Uterus (tissue), 2 donors: ENCODE measurements around the gene USP38.
"Not testable (repeated sequence)": the region's sequence is repeated elsewhere in the genome, so short reads cannot be mapped to it uniquely, and the experiment has no call there.

Source experiments
- POLR2A ChIP-seq, 2 donors: fragments of 450-650 bp; IDR thresholded peaks; one replicate each; pipeline ENCODE4 v1.6.1; 2016; ENCODE audit warnings: antibody characterized with exemption in 2 of 2, mild to moderate bottlenecking in 1 of 2, moderate library complexity in 1 of 2
- TF ChIP-seq, protein P1 (sequence below), 4 experiments: fragments of 200-600 bp in 2 of 4; fragments of 450-650 bp in 2 of 4; sonication (generic) in 2 of 4; IDR thresholded peaks; one replicate each; pipeline ENCODE4 v1.5.1; 2016 to 2019; ENCODE audit warnings: antibody characterized with exemption in 4 of 4, mild to moderate bottlenecking in 2 of 4, moderate library complexity in 1 of 4

DNA sequence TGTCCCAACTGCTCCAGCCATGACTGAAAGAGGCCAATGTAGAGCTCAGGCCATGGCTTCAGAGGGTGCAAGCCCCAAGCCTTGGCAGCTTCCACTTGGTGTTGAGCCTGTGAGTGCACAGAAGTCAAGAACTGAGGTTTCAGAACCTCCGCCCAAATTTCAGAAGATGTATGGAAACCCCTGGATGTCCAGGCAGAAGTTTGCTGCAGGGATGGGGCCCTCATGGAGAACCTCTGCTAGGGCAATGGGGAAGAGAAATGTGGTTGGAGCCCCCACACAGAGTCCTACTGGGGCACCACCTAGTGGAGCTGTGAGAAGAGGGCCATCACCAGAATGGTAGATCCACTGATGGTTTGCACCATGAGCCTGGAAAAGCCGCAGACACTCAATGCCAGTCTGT lies 83.0 kb downstream of the USP38 start:
- TF ChIP-seq, protein P1, sequence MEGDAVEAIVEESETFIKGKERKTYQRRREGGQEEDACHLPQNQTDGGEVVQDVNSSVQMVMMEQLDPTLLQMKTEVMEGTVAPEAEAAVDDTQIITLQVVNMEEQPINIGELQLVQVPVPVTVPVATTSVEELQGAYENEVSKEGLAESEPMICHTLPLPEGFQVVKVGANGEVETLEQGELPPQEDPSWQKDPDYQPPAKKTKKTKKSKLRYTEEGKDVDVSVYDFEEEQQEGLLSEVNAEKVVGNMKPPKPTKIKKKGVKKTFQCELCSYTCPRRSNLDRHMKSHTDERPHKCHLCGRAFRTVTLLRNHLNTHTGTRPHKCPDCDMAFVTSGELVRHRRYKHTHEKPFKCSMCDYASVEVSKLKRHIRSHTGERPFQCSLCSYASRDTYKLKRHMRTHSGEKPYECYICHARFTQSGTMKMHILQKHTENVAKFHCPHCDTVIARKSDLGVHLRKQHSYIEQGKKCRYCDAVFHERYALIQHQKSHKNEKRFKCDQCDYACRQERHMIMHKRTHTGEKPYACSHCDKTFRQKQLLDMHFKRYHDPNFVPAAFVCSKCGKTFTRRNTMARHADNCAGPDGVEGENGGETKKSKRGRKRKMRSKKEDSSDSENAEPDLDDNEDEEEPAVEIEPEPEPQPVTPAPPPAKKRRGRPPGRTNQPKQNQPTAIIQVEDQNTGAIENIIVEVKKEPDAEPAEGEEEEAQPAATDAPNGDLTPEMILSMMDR (IDR thresholded peaks at IDR 0.05), result not testable (repeated sequence)
- TF ChIP-seq POLR2A (IDR thresholded peaks at IDR 0.05), result not testable (repeated sequence)
